K562 (cell line): ENCODE results near the gene ZNF285. TPM values are rescaled to one million over a fixed set of nuclear protein-coding genes. Genes with fewer than 3 reads are reported as not detected.
A peak's percentile ranks its signal among the peaks of the same experiment; 100 is the strongest.

Experiments used
- CBX1 ChIP-seq: sonication (generic); IDR thresholded peaks from 2 replicates; pipeline ENCODE4 v1.6.1; 2016; ENCODE audit warnings: antibody characterized with exemption, low read depth, mild to moderate bottlenecking
- CBX8 ChIP-seq: fragments of 200-600 bp; sonication (generic); IDR thresholded peaks from 2 replicates; pipeline ENCODE4 v1.6.1; 2012; ENCODE audit warnings: borderline replicate concordance, mixed run types, low read depth, mild to moderate bottlenecking, moderate library complexity, mixed read lengths, low read length, control low read depth, inconsistent platforms; ENCODE audit not compliant: poor library complexity, severe bottlenecking; ENCODE audit errors: extremely low read depth
- CUX1 ChIP-seq: fragments of 200-800 bp; sonication (Bioruptor generic); IDR thresholded peaks from 2 replicates; pipeline ENCODE4 v1.6.1; 2016; ENCODE audit warnings: missing genetic modification characterization, missing compliant biosample characterization
- GABPA ChIP-seq: fragments of 200-800 bp; sonication (Bioruptor generic); conservative IDR thresholded peaks from 2 replicates; pipeline ENCODE4 v1.6.1; 2016; ENCODE audit warnings: low read depth, missing genetic modification characterization, missing compliant biosample characterization
- POLR2G ChIP-seq: fragments of 200-400 bp; formaldehyde crosslinking; IDR thresholded peaks from 2 replicates; pipeline ENCODE4 v1.6.1; 2017; ENCODE audit warnings: low read depth, mild to moderate bottlenecking, antibody characterized with exemption, low read length, moderate library complexity
- POLR2H ChIP-seq: IDR thresholded peaks from 2 replicates; pipeline ENCODE4 v1.6.1; 2016; ENCODE audit warnings: missing genetic modification characterization, low read depth, mild to moderate bottlenecking, control low read depth, missing compliant biosample characterization, moderate library complexity
- SRSF7 ChIP-seq: fragments of 200-400 bp; formaldehyde crosslinking; optimal IDR thresholded peaks from 2 replicates; pipeline ENCODE3; 2017; ENCODE audit warnings: mild to moderate bottlenecking, low read depth, low read length
- YY1 ChIP-seq, 3 experiments: IDR thresholded peaks; 2 replicates each; pipeline ENCODE4 v1.6.1; 2011; ENCODE audit warnings: low read length in 2 of 3, mild to moderate bottlenecking in 2 of 3, moderate library complexity in 2 of 3, borderline replicate concordance in 1 of 3, control low read depth in 1 of 3, low read depth in 1 of 3; ENCODE audit not compliant: insufficient read depth in 3 of 3, insufficient replicate concordance in 2 of 3, control insufficient read depth in 1 of 3, insufficient read length in 1 of 3; ENCODE audit errors: extremely low read depth in 1 of 3
- ZBTB11 ChIP-seq, 3 experiments: fragments of 200-800 bp in 1 of 3; fragments of 250-450 bp in 1 of 3; fragments of 450-650 bp in 1 of 3; sonication (Bioruptor Pico) in 1 of 3; sonication (Bioruptor generic) in 1 of 3; formaldehyde crosslinking in 1 of 3; IDR thresholded peaks; 2 replicates each; pipeline versions ENCODE4 v1.6.1 to v1.8.0; 2016 to 2022; ENCODE audit warnings: mild to moderate bottlenecking in 2 of 3, missing genetic modification characterization in 2 of 3, missing compliant biosample characterization in 1 of 3, moderate library complexity in 1 of 3
- ZBTB2 ChIP-seq: fragments of 450-650 bp; IDR thresholded peaks from 2 replicates; pipeline ENCODE4 v1.6.1; 2016; ENCODE audit warnings: antibody characterized with exemption
- ZZZ3 ChIP-seq: fragments of 450-650 bp; IDR thresholded peaks from 2 replicates; pipeline ENCODE4 v1.6.1; 2016; ENCODE audit warnings: antibody characterized with exemption, mild to moderate bottlenecking, moderate library complexity
- polyA plus RNA-seq, 8 experiments: library from polyadenylated mRNA; depleted of rRNA in 4 of 8; stranded (reverse) in 5 of 8; unstranded in 3 of 8; fragments of >200 nt; fragmentation: Nextera tagmentation in 2 of 8; fragmentation: Illumina TruSeq in 1 of 8; extraction: Ambion mirVana in 2 of 8; extraction: Trizol in 1 of 8; gene quantifications; 2 replicates each; pipeline versions ENCODE4 v1.2.1 to v1.2.3, GENCODE V29; 2011 to 2014; ENCODE audit warnings: inconsistent platforms in 1 of 8, missing spikeins in 1 of 8
- total RNA-seq, 7 experiments: library from RNA; depleted of rRNA in 6 of 7; stranded (reverse); fragments of >200 nt in 6 of 7; fragmentation: Illumina TruSeq in 2 of 7; extraction: Trizol in 2 of 7; gene quantifications; 2 replicates each; pipeline versions ENCODE4 v1.2.1 to v1.2.3, GENCODE V29; 2011 to 2021; ENCODE audit warnings: low replicate concordance in 1 of 7

Gene ZNF285
- total and polyA plus RNA-seq, 9 of the 15 experiments (the other 6 are each of a cell fraction or from before 2014, with no cell fraction given) = 0.14 to 1.1 (median 0.50) TPM

DNA sequence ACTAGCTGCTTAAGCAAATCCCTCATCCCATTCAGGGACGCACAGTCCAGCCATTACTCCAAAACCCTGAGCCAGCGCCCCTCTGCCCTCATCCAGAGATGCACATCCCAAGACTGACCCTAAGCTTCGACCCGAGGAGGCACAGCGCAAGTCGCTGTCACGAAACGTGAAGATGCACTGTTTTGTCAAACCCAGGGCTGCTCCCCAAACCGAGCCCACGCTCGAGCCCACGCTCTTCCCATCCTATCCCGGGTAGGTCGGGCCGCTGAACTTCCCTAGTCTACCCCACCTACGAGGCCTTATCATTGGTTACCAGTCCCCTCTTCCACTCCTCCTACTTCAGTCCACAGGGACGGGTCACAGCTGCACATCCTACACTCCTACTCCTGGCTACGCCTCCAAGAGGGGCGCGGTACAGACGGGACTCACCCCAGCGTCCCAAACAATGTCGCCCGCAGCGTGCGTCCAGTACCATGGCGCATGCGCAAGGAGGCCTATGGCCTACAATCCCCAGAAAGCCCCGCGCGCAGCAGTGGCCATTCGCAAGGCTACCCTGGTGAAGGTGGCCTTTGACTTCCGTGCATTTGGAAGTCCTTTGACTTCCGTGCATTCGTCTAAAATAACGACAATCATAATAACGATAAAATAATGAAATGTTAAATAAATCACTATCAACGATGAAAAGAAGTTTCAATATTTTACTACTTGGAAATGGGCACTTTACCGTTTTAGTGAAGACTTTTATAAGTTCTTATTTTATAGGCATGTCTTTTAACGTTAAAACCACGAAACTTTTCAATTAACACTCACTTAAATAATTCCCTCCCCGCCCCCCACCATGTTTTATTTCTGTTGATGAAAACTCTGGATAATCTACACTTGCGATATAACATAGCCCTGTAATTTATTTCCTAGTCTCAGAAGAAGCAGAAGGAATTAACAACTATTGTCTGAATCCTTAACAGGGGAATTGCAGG is at the start of gene ZNF285 (continued):
- TF ChIP-seq CBX8 (no peak), GABPA (peak; percentile 74), ZBTB2 (peak; percentile 92), POLR2G (peak; percentile 40; the same call in 1 of the 2 replicates), ZZZ3 (no peak), SRSF7 (no peak), CBX1 (peak; percentile 82; the same call in 1 of the 2 replicates), POLR2H (tag) (peak; percentile 62), ZBTB11 (CRISPR knock-in tag; IDR thresholded peaks at IDR 0.05) (peak in 1 of 3 experiments; percentile 77; a peak in 2 of 6 replicates), YY1 (IDR thresholded peaks at IDR 0.05; ENCODE audit: borderline replicate concordance in 1 of 3, control insufficient read depth in 1 of 3, extremely low read depth in 1 of 3, insufficient read depth in 3 of 3, insufficient read length in 1 of 3, insufficient replicate concordance in 2 of 3, low read depth in 1 of 3, low read length in 2 of 3) (peak in 2 of 3 experiments; percentile 64 to 86), CUX1 (no peak)
